Gastroesophageal sphincter (tissue), 4 donors: ENCODE data around the gene P4HTM. TPM values are rescaled to one million over a fixed set of nuclear protein-coding genes. Genes with fewer than 3 reads are reported as not detected.

Source experiments
- ATAC-seq: fragments of 150-250 bp; one replicate; pipeline ENCODE4 v1.9.1; 2016; ENCODE audit warnings: mild to moderate bottlenecking, moderate library complexity
- H3K27ac ChIP-seq, 4 donors: fragments of 200-600 bp; sonication (generic) in 3 of 4; 1 replicate in 3 of 4; 2 replicates in 1 of 4; pipeline ENCODE4 v1.5.1; 2016 to 2019
- H3K27me3 ChIP-seq: fragments of 200-600 bp; sonication (generic); one replicate; pipeline ENCODE4 v1.5.1; 2019
- H3K36me3 ChIP-seq, 2 donors: fragments of 200-600 bp; sonication (generic); one replicate each; pipeline ENCODE4 v1.5.1; 2019; ENCODE audit warnings: control low read depth in 1 of 2
- H3K4me1 ChIP-seq, 3 donors: fragments of 200-600 bp; sonication (generic); 1 replicate in 2 of 3; 2 replicates in 1 of 3; pipeline ENCODE4 v1.5.1; 2016 to 2019; ENCODE audit warnings: control low read depth in 2 of 3
- H3K4me3 ChIP-seq, 2 donors: fragments of 200-600 bp; sonication (generic); one replicate each; pipeline ENCODE4 v1.5.1; 2019; ENCODE audit warnings: mild to moderate bottlenecking in 1 of 2, moderate library complexity in 1 of 2
- H3K9me3 ChIP-seq, 3 donors: fragments of 200-600 bp; sonication (generic); one replicate each; pipeline ENCODE4 v1.5.1; 2017 to 2019; ENCODE audit warnings: control low read depth in 2 of 3
- CTCF ChIP-seq, 4 experiments: fragments of 200-600 bp in 2 of 4; fragments of 450-650 bp in 2 of 4; sonication (generic) in 1 of 4; IDR thresholded peaks; one replicate each; pipeline ENCODE4 v1.5.1; 2017 to 2019; ENCODE audit warnings: antibody characterized with exemption in 4 of 4, mild to moderate bottlenecking in 2 of 4, moderate library complexity in 2 of 4
- EP300 ChIP-seq: sonication (generic); formaldehyde crosslinking; IDR thresholded peaks from one replicate; pipeline ENCODE4 v1.6.1; 2017; ENCODE audit warnings: antibody characterized with exemption, mild to moderate bottlenecking
- POLR2A ChIP-seq, 2 donors: fragments of 450-650 bp; IDR thresholded peaks; one replicate each; pipeline ENCODE4 v1.6.1; 2017; ENCODE audit warnings: antibody characterized with exemption in 2 of 2, mild to moderate bottlenecking in 2 of 2, moderate library complexity in 1 of 2
- POLR2AphosphoS5 ChIP-seq: sonication (generic); formaldehyde crosslinking; IDR thresholded peaks from one replicate; pipeline ENCODE4 v1.6.1; 2017; ENCODE audit warnings: antibody characterized with exemption
- WGBS, 2 donors: methylation state at CpG; one replicate each; pipeline ENCODE4 v1.1.5; 2018; ENCODE audit warnings: low coverage in 1 of 2; 5-methylcytosine and 5-hydroxymethylcytosine counted together
- total RNA-seq, 4 donors: library from RNA; depleted of rRNA; stranded (reverse); fragments of >200 nt; gene quantifications; one replicate each; pipeline ENCODE4 v1.1.0, GENCODE V29; 2016

The P4HTM gene
- total RNA-seq, 4 donors from 2014 or later: 29.1 to 38.9 (median 35.2) TPM

- H3K27me3 ChIP-seq: no peaks in the 10 kb centered on the region
- peaks cover 0 to 30% of the 10 kb centered on the region in 2 donors for H3K36me3 ChIP-seq
- H3K27ac ChIP-seq: peak overlapping the region in 1 of 4 donors; percentile 72
- H3K9me3 ChIP-seq: no peaks in the 10 kb centered on the region
- ATAC-seq: no peak
- peaks cover 0 to 23% (median 5%) of the 10 kb centered on the region in 3 donors for H3K4me1 ChIP-seq
- WGBS, 2 donors: 60 to 73% methylated on average over 1 of the region's 1 CpG
- H3K4me3 ChIP-seq: no peak overlapping the region
- no peak for TF ChIP-seq POLR2AphosphoS5
- no peak for TF ChIP-seq CTCF (IDR thresholded peaks at IDR 0.05)
- TF ChIP-seq EP300: no peak
- no peak for TF ChIP-seq POLR2A (IDR thresholded peaks at IDR 0.05)
Measured at GRCh38 chr3:48950051-48950450, 40.0 kb upstream of the P4HTM start.

GRCh38 chr3:48951764-48952163 lies 38.3 kb upstream of the P4HTM start:
- H3K4me1 ChIP-seq: peaks cover 0 to 24% (median 5%) of the 10 kb centered on the region in 3 donors
- no peaks in the 10 kb centered on the region for H3K9me3 ChIP-seq
- ATAC-seq: no peak
- no peaks in the 10 kb centered on the region for H3K27me3 ChIP-seq
- WGBS, 2 donors: 91 to 92% methylated on average over 4 of the region's 4 CpGs
- no peak overlapping the region for H3K4me3 ChIP-seq
- no peak for TF ChIP-seq CTCF (IDR thresholded peaks at IDR 0.05)
- no peak for TF ChIP-seq POLR2AphosphoS5
- TF ChIP-seq EP300: no peak
- no peak for TF ChIP-seq POLR2A (IDR thresholded peaks at IDR 0.05)
- H3K36me3 ChIP-seq: peaks cover 0 to 20% of the 10 kb centered on the region in 2 donors
- no peak overlapping the region for H3K27ac ChIP-seq

- ATAC-seq: no peak
- TF ChIP-seq CTCF (IDR thresholded peaks at IDR 0.05) (peak in 1 of 4 experiments; percentile 27), POLR2AphosphoS5 (no peak), POLR2A (IDR thresholded peaks at IDR 0.05) (no peak)
- no peak overlapping the region for H3K4me3 ChIP-seq
- no peak overlapping the region for H3K27ac ChIP-seq
- peaks cover 0 to 24% (median 5%) of the 10 kb centered on the region in 3 donors for H3K4me1 ChIP-seq
- H3K9me3 ChIP-seq: no peaks in the 10 kb centered on the region
- 87 to 91% methylated on average over 8 of the region's 8 CpGs for WGBS, 2 donors
- no peaks in the 10 kb centered on the region for H3K27me3 ChIP-seq
- H3K36me3 ChIP-seq: peaks cover 0 to 24% of the 10 kb centered on the region in 2 donors
Measured at GRCh38 chr3:48952510-48953118, 37.4 kb upstream of the P4HTM start.

- 94 to 100% methylated on average over 1 to 2 of the region's 2 CpGs for WGBS, 2 donors
- no peak overlapping the region for H3K27ac ChIP-seq
- ATAC-seq: no peak
- peaks cover 0 to 46% of the 10 kb centered on the region in 2 donors for H3K36me3 ChIP-seq
- TF ChIP-seq CTCF (IDR thresholded peaks at IDR 0.05): no peak
- TF ChIP-seq POLR2A (IDR thresholded peaks at IDR 0.05): no peak
- TF ChIP-seq POLR2AphosphoS5: no peak
- H3K4me3 ChIP-seq: no peak overlapping the region
- peaks cover 0 to 8% (median 0%) of the 10 kb centered on the region in 3 donors for H3K4me1 ChIP-seq
- H3K9me3 ChIP-seq: no peaks in the 10 kb centered on the region
- H3K27me3 ChIP-seq: no peaks in the 10 kb centered on the region
Measured at GRCh38 chr3:48957006-48957705, 32.9 kb upstream of the P4HTM start.
